Neural crest cell (in vitro differentiated cells): ENCODE results near the gene IFITM1. TPM values are rescaled to one million over a fixed set of nuclear protein-coding genes. Genes with fewer than 3 reads are reported as not detected.
A peak's percentile ranks its signal among the peaks of the same experiment; 100 is the strongest.
"Not testable (repeated sequence)": the region's sequence is repeated elsewhere in the genome, so short reads cannot be mapped to it uniquely, and the experiment has no call there.

Experiments used
- DNase-seq: peaks from one replicate; pipeline ENCODE4 v3.0.0; 2021; ENCODE audit warnings: low read depth, mixed read lengths, low spot score
- H3K27ac Mint-ChIP-seq: one replicate; pipeline ENCODE4 v1.8.0; 2021; ENCODE audit warnings: mild to moderate bottlenecking, mixed read lengths; ENCODE audit not compliant: unreplicated experiment
- H3K27me3 Mint-ChIP-seq: 2 replicates; pipeline ENCODE4 v1.8.0; 2021; ENCODE audit warnings: low read depth, mild to moderate bottlenecking, mixed read lengths
- H3K36me3 Mint-ChIP-seq: 2 replicates; pipeline ENCODE4 v1.8.0; 2021; ENCODE audit warnings: low read depth, mild to moderate bottlenecking, mixed read lengths
- H3K4me1 Mint-ChIP-seq: 2 replicates; pipeline ENCODE4 v1.8.0; 2021; ENCODE audit warnings: mixed read lengths
- H3K4me3 Mint-ChIP-seq: one replicate; pipeline ENCODE4 v1.8.0; 2021; ENCODE audit warnings: mild to moderate bottlenecking, mixed read lengths
- H3K9me3 Mint-ChIP-seq: 2 replicates; pipeline ENCODE4 v1.8.0; 2021; ENCODE audit warnings: mixed read lengths
- CTCF ChIP-seq: fragments of 200-600 bp; sonication (generic); conservative IDR thresholded peaks from 2 replicates; pipeline ENCODE4 v1.5.0; 2021; ENCODE audit warnings: antibody characterized with exemption, mild to moderate bottlenecking
- total RNA-seq: library from RNA; stranded (reverse); gene quantifications from 2 replicates; pipeline ENCODE4 v1.2.1, GENCODE V29; 2021

The IFITM1 gene
- total RNA-seq, 1 donor from 2014 or later = 2.0 TPM

DNA sequence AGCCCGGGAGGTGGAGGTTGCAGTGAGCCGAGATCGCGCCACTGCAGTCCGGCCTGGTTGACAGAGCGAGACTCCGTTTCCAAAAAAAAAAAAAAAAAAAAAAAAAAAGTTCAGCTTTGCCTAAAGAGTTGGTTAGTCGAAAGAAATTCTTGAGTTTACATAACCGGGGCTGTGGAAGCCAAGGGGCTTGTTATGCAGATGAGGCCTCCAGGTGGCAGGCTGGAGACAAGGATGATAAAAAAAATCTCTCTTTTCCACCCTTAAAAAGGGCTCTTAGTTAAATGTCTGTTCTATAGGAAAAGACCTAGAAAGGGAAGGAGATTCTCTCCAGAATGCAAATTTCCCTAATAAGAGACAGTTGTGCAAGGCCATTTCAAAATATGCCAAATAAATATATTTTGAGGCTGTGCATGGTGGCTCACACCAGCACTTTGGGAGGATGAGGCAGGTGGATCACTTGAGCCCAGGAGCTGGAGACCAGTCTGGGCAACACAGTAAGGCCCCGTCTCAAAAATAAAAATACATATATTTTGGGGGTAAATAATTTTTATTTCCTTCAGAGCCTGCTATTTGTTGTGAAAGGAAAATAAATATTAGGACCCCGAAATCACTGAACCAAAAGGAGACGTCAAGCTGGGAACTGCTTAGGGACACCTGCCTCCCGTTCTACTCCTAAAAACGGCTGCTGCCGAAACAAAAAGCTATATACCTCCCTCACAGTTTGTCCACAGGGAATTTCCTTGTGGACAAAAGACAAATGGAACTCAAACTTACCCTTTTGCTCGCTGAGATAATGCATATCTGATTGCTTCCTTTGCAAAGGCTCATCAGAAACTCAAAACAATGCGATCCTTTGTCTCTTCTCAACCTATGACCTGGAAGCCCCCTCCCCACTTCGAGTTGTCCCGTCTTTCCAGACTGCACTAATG is 8.7 kb upstream of the IFITM1 start:
- Mint-ChIP-seq H3K27me3 (peaks cover 17% of the 10 kb centered on the region), H3K4me1 (peaks cover 57% of the 10 kb centered on the region), H3K27ac (no peak overlapping the region), H3K4me3 (peak overlapping the region; percentile 79), H3K9me3 (no peaks in the 10 kb centered on the region), H3K36me3 (no peaks in the 10 kb centered on the region)
- peak; percentile 70 for TF ChIP-seq CTCF
- no peak for DNase-seq

DNA sequence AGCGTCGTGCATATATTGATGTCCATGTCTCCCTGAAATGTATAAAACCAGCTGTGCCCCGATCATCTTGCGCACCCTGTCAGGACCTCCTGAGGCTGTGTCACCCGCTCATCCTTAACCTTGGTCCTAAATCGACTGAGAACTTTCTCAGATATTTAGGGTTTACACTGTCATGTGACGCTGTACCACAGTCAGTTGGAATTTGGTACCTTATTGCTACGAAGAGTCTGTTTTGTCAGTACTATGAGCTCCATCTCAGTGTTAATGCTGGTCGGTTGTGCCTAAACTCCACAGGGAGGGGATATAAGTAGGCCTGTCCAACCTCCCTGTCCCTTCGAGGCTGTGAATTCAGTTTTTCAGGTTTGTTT is 8.0 kb upstream of the IFITM1 start:
- H3K9me3 Mint-ChIP-seq = no peaks in the 10 kb centered on the region
- peak overlapping the region; percentile 32 for H3K4me3 Mint-ChIP-seq
- TF ChIP-seq CTCF = no peak
- DNase-seq = no peak
- peaks cover 51% of the 10 kb centered on the region for H3K4me1 Mint-ChIP-seq
- H3K36me3 Mint-ChIP-seq = no peaks in the 10 kb centered on the region
- peaks cover 11% of the 10 kb centered on the region for H3K27me3 Mint-ChIP-seq
- H3K27ac Mint-ChIP-seq = no peak overlapping the region

DNA sequence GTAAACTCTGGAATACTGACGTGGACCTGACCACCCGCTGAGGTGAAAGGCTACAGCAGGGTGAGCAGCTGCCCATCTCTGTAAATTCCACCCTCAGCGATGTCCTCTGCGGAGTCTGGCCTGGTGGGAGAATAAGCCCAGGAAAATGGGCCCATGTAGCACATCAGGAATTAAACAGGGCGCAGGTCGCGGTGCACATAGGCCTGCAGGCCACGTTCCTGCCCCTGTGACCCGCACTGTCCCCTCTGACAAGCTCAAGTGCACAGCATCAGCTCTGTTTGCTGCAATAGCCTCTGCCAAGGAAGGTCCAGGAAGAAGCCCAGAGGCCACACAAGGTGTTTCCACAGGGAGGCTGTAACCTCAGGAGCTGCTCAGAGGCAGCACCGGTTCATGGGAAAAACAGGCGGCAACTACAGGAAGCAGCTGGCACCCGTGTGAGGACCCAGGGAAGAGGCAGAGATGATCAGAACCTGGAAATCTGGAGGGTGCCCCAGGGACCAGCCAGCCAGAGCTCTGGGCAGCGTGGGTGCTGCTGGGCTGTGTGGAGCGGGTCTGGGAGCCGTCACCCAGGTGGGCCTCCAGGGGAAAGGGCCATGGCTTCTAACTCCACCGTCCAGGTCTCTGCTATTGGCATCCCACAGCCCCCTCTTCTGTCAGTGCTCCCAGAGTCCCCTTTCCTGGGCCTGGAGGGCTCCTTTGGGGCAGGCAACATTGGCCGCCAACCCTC is 7.0 kb upstream of the IFITM1 start:
- Mint-ChIP-seq H3K27me3 (peaks cover 14% of the 10 kb centered on the region), H3K4me1 (peaks cover 48% of the 10 kb centered on the region), H3K36me3 (no peaks in the 10 kb centered on the region), H3K27ac (peak overlapping the region; percentile 62), H3K4me3 (peak overlapping the region; percentile 32), H3K9me3 (no peaks in the 10 kb centered on the region)
- no peak for DNase-seq
- no peak for TF ChIP-seq CTCF

GRCh38 chr11:307766-308708 is 5.8 kb upstream of the IFITM1 start, which contains the start of gene IFITM2:
Gene IFITM2 (plus strand): TSS chr11:307816. CDS start chr11:308193, 377 bp downstream.
- DNase-seq, H3K36me3 Mint-ChIP-seq, H3K9me3 Mint-ChIP-seq: not testable (repeated sequence)
- Mint-ChIP-seq H3K27ac (peak within 1 kb of the TSS; percentile 76), H3K4me1 (peaks cover 50% of the 10 kb centered on the region), H3K27me3 (peaks cover 22% of the 10 kb centered on the region), H3K4me3 (peak within 1 kb of the TSS; percentile 94)

- Mint-ChIP-seq H3K4me1 (peaks cover 55% of the 10 kb centered on the region), H3K4me3 (peak overlapping the region; percentile 94), H3K27me3 (peaks cover 32% of the 10 kb centered on the region)
- not testable (repeated sequence) for DNase-seq, H3K9me3 Mint-ChIP-seq, H3K36me3 Mint-ChIP-seq, H3K27ac Mint-ChIP-seq
Measured at GRCh38 chr11:308740-309665, 4.8 kb upstream of the IFITM1 start.

DNA sequence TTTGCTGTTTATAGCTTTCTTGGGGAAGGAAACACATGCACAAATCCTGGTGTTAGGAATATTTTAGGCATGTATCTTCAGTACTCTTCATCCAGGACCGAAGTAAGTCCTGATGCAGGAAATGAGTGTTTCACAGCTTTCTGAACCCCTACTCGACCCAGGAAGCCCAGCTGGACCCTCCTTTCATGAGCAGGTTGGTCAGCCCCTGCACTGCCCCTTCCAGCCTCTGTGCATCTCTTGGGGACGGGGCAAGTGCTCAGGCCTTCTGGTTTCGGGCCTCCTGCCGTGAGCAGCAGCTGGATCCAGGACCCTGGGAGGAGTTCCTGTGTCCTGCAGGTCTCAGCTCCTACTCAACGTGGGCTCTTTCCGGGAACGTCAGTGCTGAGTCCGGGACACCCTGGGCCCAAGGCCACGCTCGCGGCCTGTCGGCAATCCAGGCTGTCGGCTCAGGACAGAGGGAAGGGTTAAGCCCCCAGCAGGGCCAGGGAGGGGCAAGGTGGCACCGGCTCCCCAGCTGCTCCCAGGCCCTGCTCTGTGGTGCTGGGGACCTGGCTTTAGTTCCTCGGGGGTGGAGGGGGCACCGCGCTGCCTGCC is 3.8 kb upstream of the IFITM1 start:
- not testable (repeated sequence) for DNase-seq

GRCh38 chr11:311013-311748 is 2.7 kb upstream of the IFITM1 start:
- H3K4me1 Mint-ChIP-seq = peaks cover 48% of the 10 kb centered on the region
- H3K27ac Mint-ChIP-seq, H3K9me3 Mint-ChIP-seq, H3K36me3 Mint-ChIP-seq, DNase-seq: not testable (repeated sequence)
- peaks cover 52% of the 10 kb centered on the region for H3K27me3 Mint-ChIP-seq
- peak overlapping the region; percentile 88 for H3K4me3 Mint-ChIP-seq

More for the DNA sequence above, 3.8 kb upstream of the IFITM1 start:
- not testable (repeated sequence) for H3K27ac Mint-ChIP-seq, H3K36me3 Mint-ChIP-seq, H3K9me3 Mint-ChIP-seq
- Mint-ChIP-seq H3K4me1 (peaks cover 58% of the 10 kb centered on the region), H3K4me3 (peak overlapping the region; percentile 94), H3K27me3 (peaks cover 42% of the 10 kb centered on the region)
